Esophagus squamous epithelium (tissue), 5 donors: Measurements from ENCODE around the gene TSPAN9. TPM values are rescaled to one million over a fixed set of nuclear protein-coding genes. Genes with fewer than 3 reads are reported as not detected.

Experiments used
- DNase-seq: peaks from one replicate; lab custom pipeline; 2025; lab: John Stamatoyannopoulos, UW
- H3K27ac ChIP-seq, 4 donors: fragments of 200-600 bp; sonication (generic); one replicate each; pipeline ENCODE4 v1.5.1; 2016 to 2019; ENCODE audit warnings: mild to moderate bottlenecking in 1 of 4
- H3K27me3 ChIP-seq, 4 donors: fragments of 200-600 bp; sonication (generic); 1 replicate in 3 of 4; 2 replicates in 1 of 4; pipeline versions ENCODE4 v1.5.1 to v1.6.0; 2017 to 2021; ENCODE audit warnings: antibody characterized with exemption in 1 of 4
- H3K36me3 ChIP-seq, 3 donors: fragments of 200-600 bp; sonication (generic); one replicate each; pipeline ENCODE4 v1.5.1; 2016 to 2019
- H3K4me1 ChIP-seq, 3 donors: fragments of 200-600 bp; sonication (generic); one replicate each; pipeline ENCODE4 v1.5.1; 2017 to 2019
- H3K4me3 ChIP-seq, 4 donors: fragments of 200-600 bp; sonication (generic); 1 replicate in 3 of 4; 2 replicates in 1 of 4; pipeline ENCODE4 v1.5.1; 2016 to 2019; ENCODE audit warnings: mild to moderate bottlenecking in 2 of 4, moderate library complexity in 1 of 4
- H3K9me3 ChIP-seq, 3 donors: fragments of 200-600 bp; sonication (generic); one replicate each; pipeline ENCODE4 v1.5.1; 2016 to 2019
- CTCF ChIP-seq, 6 experiments: fragments of 450-650 bp in 4 of 6; fragments of 200-600 bp in 2 of 6; sonication (generic) in 2 of 6; IDR thresholded peaks; one replicate each; pipeline ENCODE4 v1.5.1; 2016 to 2019; ENCODE audit warnings: antibody characterized with exemption in 6 of 6, mild to moderate bottlenecking in 4 of 6, moderate library complexity in 4 of 6
- POLR2A ChIP-seq, 4 donors: fragments of 450-650 bp; IDR thresholded peaks; one replicate each; pipeline ENCODE4 v1.6.1; 2017; ENCODE audit warnings: antibody characterized with exemption in 4 of 4, mild to moderate bottlenecking in 4 of 4, moderate library complexity in 3 of 4
- WGBS, 2 donors: methylation state at CpG; one replicate each; pipeline ENCODE4 v1.1.5; 2018; 5-methylcytosine and 5-hydroxymethylcytosine counted together
- intact Hi-C: fragments of 100-400 bp; cut with DNase I; formaldehyde crosslinking; loops from one replicate; pipeline ENCODE4 v1.15.0; 2022
- total RNA-seq, 4 donors: library from RNA; depleted of rRNA; stranded (reverse); fragments of >200 nt; gene quantifications; one replicate each; pipeline ENCODE4 v1.1.0, GENCODE V29; 2016
- donor health status: DM: yes; HTN: yes; CAD: no.

The TSPAN9 gene
- total RNA-seq, 4 donors from 2014 or later = 10.6 to 23.7 (median 17.6) TPM

GRCh38 chr12:3042826-3043225 is 34.4 kb upstream of the TSPAN9 start:
- intact Hi-C loops = no loop called here
- no peak for TF ChIP-seq POLR2A (IDR thresholded peaks at IDR 0.05)
- TF ChIP-seq CTCF (IDR thresholded peaks at IDR 0.05) = no peak
- Histone ChIP-seq H3K27me3 (peaks cover 0 to 5% (median 0%) of the 10 kb centered on the region in 4 donors), H3K4me3 (no peak overlapping the region), H3K36me3 (peaks cover 0 to 32% (median 4%) of the 10 kb centered on the region in 3 donors), H3K9me3 (no peaks in the 10 kb centered on the region), H3K27ac (no peak overlapping the region), H3K4me1 (no peaks in the 10 kb centered on the region)
- WGBS, 2 donors = 76 to 94% methylated on average over 4 of the region's 4 CpGs
- no peak for DNase-seq

GRCh38 chr12:3043406-3043805 is 33.8 kb upstream of the TSPAN9 start:
- 89 to 92% methylated on average over 6 to 7 of the region's 7 CpGs for whole genome bisulfite sequencing, 2 donors
- Histone ChIP-seq H3K27ac (no peak overlapping the region), H3K36me3 (peaks cover 0 to 27% (median 0%) of the 10 kb centered on the region in 3 donors), H3K4me1 (no peaks in the 10 kb centered on the region), H3K27me3 (peaks cover 0 to 5% (median 0%) of the 10 kb centered on the region in 4 donors), H3K4me3 (no peak overlapping the region), H3K9me3 (no peaks in the 10 kb centered on the region)
- intact Hi-C loops = no loop called here
- no peak for TF ChIP-seq POLR2A (IDR thresholded peaks at IDR 0.05)
- TF ChIP-seq CTCF (IDR thresholded peaks at IDR 0.05) = no peak
- DNase-seq = no peak

- no peaks in the 10 kb centered on the region for H3K9me3 ChIP-seq
- DNase-seq = no peak
- WGBS, 2 donors = 66 to 90% methylated on average over 3 to 4 of the region's 8 CpGs
- peaks cover 0 to 19% (median 0%) of the 10 kb centered on the region in 3 donors for H3K36me3 ChIP-seq
- no peak overlapping the region for H3K4me3 ChIP-seq
- H3K27me3 ChIP-seq = peaks cover 0 to 5% (median 0%) of the 10 kb centered on the region in 4 donors
- H3K27ac ChIP-seq = no peak overlapping the region
- TF ChIP-seq CTCF (IDR thresholded peaks at IDR 0.05) = no peak
- TF ChIP-seq POLR2A (IDR thresholded peaks at IDR 0.05) = no peak
- intact Hi-C loops = no loop called here
- no peaks in the 10 kb centered on the region for H3K4me1 ChIP-seq
These were observed 33.0 kb upstream of the TSPAN9 start for GRCh38 chr12:3044141-3044630.

GRCh38 chr12:3045494-3045893 is 31.7 kb upstream of the TSPAN9 start:
- Histone ChIP-seq H3K27ac (no peak overlapping the region), H3K36me3 (peaks cover 0 to 6% (median 0%) of the 10 kb centered on the region in 3 donors), H3K4me1 (no peaks in the 10 kb centered on the region), H3K27me3 (peaks cover 0 to 5% (median 0%) of the 10 kb centered on the region in 4 donors), H3K9me3 (no peaks in the 10 kb centered on the region), H3K4me3 (no peak overlapping the region)
- DNase-seq = no peak
- 71 to 81% methylated on average over 3 to 5 of the region's 5 CpGs for WGBS, 2 donors
- intact Hi-C loops = no loop called here
- no peak for TF ChIP-seq POLR2A (IDR thresholded peaks at IDR 0.05)
- TF ChIP-seq CTCF (IDR thresholded peaks at IDR 0.05) = no peak

- intact Hi-C loops = no loop called here
- no peak for DNase-seq
- peaks cover 0 to 5% (median 0%) of the 10 kb centered on the region in 4 donors for H3K27me3 ChIP-seq
- no peak for TF ChIP-seq CTCF (IDR thresholded peaks at IDR 0.05)
- TF ChIP-seq POLR2A (IDR thresholded peaks at IDR 0.05) = no peak
- no peak overlapping the region for H3K27ac ChIP-seq
- WGBS, 2 donors = 78 to 100% methylated on average over 1 of the region's 7 CpGs
- H3K9me3 ChIP-seq = no peaks in the 10 kb centered on the region
- no peak overlapping the region for H3K4me3 ChIP-seq
- peaks cover 0 to under 1% (median 0%) of the 10 kb centered on the region in 3 donors for H3K36me3 ChIP-seq
- H3K4me1 ChIP-seq = no peaks in the 10 kb centered on the region
These were observed 31.2 kb upstream of the TSPAN9 start for GRCh38 chr12:3045989-3046388.
